HEK293 (cell line): Measurements from ENCODE around the gene RASGRP3.

Source experiments
- CTCF ChIA-PET: fragments of 350-600 bp; formaldehyde crosslinking; extraction: SDS; loops from one replicate; lab custom pipeline; 2021; ENCODE audit warnings: antibody characterized with exemption; lab: Yijun Ruan, JAX
- POLR2A ChIA-PET: fragments of 300-600 bp; formaldehyde crosslinking; extraction: SDS; loops from one replicate; lab custom pipeline; 2020; ENCODE audit warnings: antibody characterized with exemption, inconsistent platforms; lab: Yijun Ruan, JAX
- H3K27ac ChIP-seq: fragments of 200-500 bp; sonication (Bioruptor generic); 2 replicates; pipeline ENCODE4 v1.5.1; 2014; ENCODE audit warnings: low read depth, low read length, control low read depth, inconsistent platforms; ENCODE audit errors: extremely low read depth
- H3K36me3 ChIP-seq, 2 experiments: fragments of 200-500 bp in 1 of 2; sonication (Bioruptor generic) in 1 of 2; 1 replicate in 1 of 2; 2 replicates in 1 of 2; pipeline ENCODE4 v1.5.1; 2014 to 2017; ENCODE audit warnings: inconsistent platforms in 2 of 2, low read length in 2 of 2; ENCODE audit not compliant: control insufficient read depth in 2 of 2, insufficient read depth in 1 of 2
- H3K4me1 ChIP-seq: fragments of 200-500 bp; sonication (Bioruptor generic); 2 replicates; pipeline ENCODE4 v1.5.1; 2014; ENCODE audit warnings: mild to moderate bottlenecking, low read length, inconsistent platforms; ENCODE audit not compliant: control insufficient read depth, insufficient read depth
- H3K4me3 ChIP-seq: 2 replicates; pipeline ENCODE4 v1.5.1; 2011; ENCODE audit warnings: low read depth, mild to moderate bottlenecking, control low read depth, low read length, moderate library complexity
- H3K9me3 ChIP-seq: fragments of 200-500 bp; sonication (Bioruptor generic); 2 replicates; pipeline ENCODE4 v1.5.1; 2014; ENCODE audit warnings: low read depth, low read length, inconsistent platforms; ENCODE audit not compliant: control insufficient read depth, insufficient read depth
- BCL11A ChIP-seq: fragments of 450-650 bp; formaldehyde crosslinking; IDR thresholded peaks from 2 replicates; pipeline ENCODE4 v1.5.1; 2016; ENCODE audit warnings: low read depth, missing biosample characterization, missing genetic modification characterization
- BCL11B ChIP-seq: fragments of 450-650 bp; formaldehyde crosslinking; IDR thresholded peaks from 2 replicates; pipeline ENCODE4 v1.5.1; 2016; ENCODE audit warnings: low read depth, missing biosample characterization, missing genetic modification characterization
- EGR2 ChIP-seq: fragments of 450-650 bp; formaldehyde crosslinking; IDR thresholded peaks from 2 replicates; pipeline ENCODE4 v1.5.1; 2016; ENCODE audit warnings: low read depth, missing biosample characterization, missing genetic modification characterization
- GLI2 ChIP-seq: fragments of 450-650 bp; formaldehyde crosslinking; IDR thresholded peaks from 2 replicates; pipeline ENCODE4; 2017; ENCODE audit warnings: missing biosample characterization, missing genetic modification characterization, low read depth, borderline replicate concordance
- HOXA7 ChIP-seq: sonication (generic); formaldehyde crosslinking; IDR thresholded peaks from 2 replicates; pipeline ENCODE4 v1.8.1; 2022; ENCODE audit warnings: missing genetic modification reagents, borderline replicate concordance
- HOXD13 ChIP-seq: sonication (generic); formaldehyde crosslinking; IDR thresholded peaks from 2 replicates; pipeline ENCODE4 v1.8.0; 2022; ENCODE audit warnings: missing genetic modification reagents, borderline replicate concordance
- KLF17 ChIP-seq: fragments of 450-650 bp; formaldehyde crosslinking; IDR thresholded peaks from 2 replicates; pipeline ENCODE4 v1.5.1; 2016; ENCODE audit warnings: missing biosample characterization, missing genetic modification characterization
- REPIN1 ChIP-seq: fragments of 450-650 bp; formaldehyde crosslinking; IDR thresholded peaks from 2 replicates; pipeline ENCODE4 v1.5.1; 2017; ENCODE audit warnings: missing biosample characterization, missing genetic modification characterization, low read depth
- YY1 ChIP-seq: fragments of 450-650 bp; formaldehyde crosslinking; IDR thresholded peaks from 2 replicates; pipeline ENCODE4 v1.5.1; 2018; ENCODE audit warnings: missing biosample characterization, missing genetic modification characterization
- ZNF133 ChIP-seq: fragments of 450-650 bp; formaldehyde crosslinking; IDR thresholded peaks from 2 replicates; pipeline ENCODE4 v1.5.1; 2016; ENCODE audit warnings: missing biosample characterization, missing genetic modification characterization
- ZNF155 ChIP-seq: fragments of 450-650 bp; formaldehyde crosslinking; IDR thresholded peaks from 2 replicates; pipeline ENCODE4 v1.5.1; 2016; ENCODE audit warnings: missing biosample characterization, missing genetic modification characterization
- ZNF16 ChIP-seq: fragments of 450-650 bp; formaldehyde crosslinking; IDR thresholded peaks from 2 replicates; pipeline ENCODE4 v1.5.1; 2016; ENCODE audit warnings: low read depth, missing biosample characterization, missing genetic modification characterization
- ZNF19 ChIP-seq: fragments of 450-650 bp; formaldehyde crosslinking; IDR thresholded peaks from 2 replicates; pipeline ENCODE4; 2016; ENCODE audit warnings: missing biosample characterization, missing genetic modification characterization, low read depth
- ZNF221 ChIP-seq: fragments of 450-650 bp; formaldehyde crosslinking; IDR thresholded peaks from 2 replicates; pipeline ENCODE4 v1.5.1; 2017; ENCODE audit warnings: missing biosample characterization, missing genetic modification characterization, borderline replicate concordance
- ZNF223 ChIP-seq: fragments of 450-650 bp; formaldehyde crosslinking; IDR thresholded peaks from 2 replicates; pipeline ENCODE4 v1.5.1; 2016; ENCODE audit warnings: missing biosample characterization, missing genetic modification characterization
- ZNF302 ChIP-seq: fragments of 450-650 bp; formaldehyde crosslinking; IDR thresholded peaks from 2 replicates; pipeline ENCODE4 v1.5.1; 2016; ENCODE audit warnings: missing biosample characterization, missing genetic modification characterization, low read depth
- ZNF341 ChIP-seq: fragments of 450-650 bp; formaldehyde crosslinking; IDR thresholded peaks from 2 replicates; pipeline ENCODE4; 2016; ENCODE audit warnings: low read depth, missing biosample characterization, missing genetic modification characterization
- ZNF354C ChIP-seq: fragments of 450-650 bp; formaldehyde crosslinking; IDR thresholded peaks from 2 replicates; pipeline ENCODE4 v1.5.1; 2016; ENCODE audit warnings: missing biosample characterization, missing genetic modification characterization, low read depth, borderline replicate concordance
- ZNF37A ChIP-seq: fragments of 450-650 bp; IDR thresholded peaks from 2 replicates; pipeline ENCODE4 v1.5.1; 2018; ENCODE audit warnings: missing biosample characterization, missing genetic modification characterization
- ZNF404 ChIP-seq: fragments of 450-650 bp; formaldehyde crosslinking; IDR thresholded peaks from 2 replicates; pipeline ENCODE4 v1.5.1; 2017; ENCODE audit warnings: missing biosample characterization, missing genetic modification characterization
- ZNF473 ChIP-seq: fragments of 450-650 bp; formaldehyde crosslinking; IDR thresholded peaks from 2 replicates; pipeline ENCODE4 v1.5.1; 2017; ENCODE audit warnings: missing biosample characterization, missing genetic modification characterization
- ZNF529 ChIP-seq: fragments of 450-650 bp; formaldehyde crosslinking; IDR thresholded peaks from 2 replicates; pipeline ENCODE4 v1.5.1; 2017; ENCODE audit warnings: missing genetic modification characterization, missing biosample characterization; ENCODE audit not compliant: insufficient replicate concordance
- ZNF530 ChIP-seq: fragments of 450-650 bp; formaldehyde crosslinking; IDR thresholded peaks from 2 replicates; pipeline ENCODE4 v1.5.1; 2016; ENCODE audit warnings: low read depth, missing biosample characterization, missing genetic modification characterization
- ZNF560 ChIP-seq: fragments of 450-650 bp; formaldehyde crosslinking; IDR thresholded peaks from 2 replicates; pipeline ENCODE4 v1.5.1; 2017; ENCODE audit warnings: missing biosample characterization, missing genetic modification characterization, borderline replicate concordance
- ZNF571 ChIP-seq: fragments of 450-650 bp; formaldehyde crosslinking; IDR thresholded peaks from 2 replicates; pipeline ENCODE4 v1.5.0; 2017; ENCODE audit warnings: missing biosample characterization, missing genetic modification characterization
- ZNF624 ChIP-seq: fragments of 450-650 bp; formaldehyde crosslinking; IDR thresholded peaks from 2 replicates; pipeline ENCODE4 v1.5.1; 2017; ENCODE audit warnings: missing biosample characterization, missing genetic modification characterization
- ZNF626 ChIP-seq: fragments of 450-650 bp; sonication (Bioruptor Pico); formaldehyde crosslinking; IDR thresholded peaks from 2 replicates; pipeline ENCODE4 v1.5.1; 2018; ENCODE audit warnings: missing biosample characterization, missing genetic modification characterization, inconsistent platforms
- ZNF704 ChIP-seq: fragments of 450-650 bp; formaldehyde crosslinking; IDR thresholded peaks from 2 replicates; pipeline ENCODE4 v1.5.1; 2016; ENCODE audit warnings: missing biosample characterization, missing genetic modification characterization
- ZNF707 ChIP-seq: fragments of 450-650 bp; formaldehyde crosslinking; IDR thresholded peaks from 2 replicates; pipeline ENCODE4 v1.5.1; 2016; ENCODE audit warnings: missing biosample characterization, missing genetic modification characterization
- ZNF777 ChIP-seq: fragments of 450-650 bp; formaldehyde crosslinking; IDR thresholded peaks from 2 replicates; pipeline ENCODE4 v1.5.1; 2017; ENCODE audit warnings: missing biosample characterization, missing genetic modification characterization, borderline replicate concordance
- ZSCAN16 ChIP-seq: fragments of 450-650 bp; formaldehyde crosslinking; IDR thresholded peaks from 2 replicates; pipeline ENCODE4 v1.5.1; 2016; ENCODE audit warnings: missing biosample characterization, missing genetic modification characterization

The RASGRP3 gene

DNA sequence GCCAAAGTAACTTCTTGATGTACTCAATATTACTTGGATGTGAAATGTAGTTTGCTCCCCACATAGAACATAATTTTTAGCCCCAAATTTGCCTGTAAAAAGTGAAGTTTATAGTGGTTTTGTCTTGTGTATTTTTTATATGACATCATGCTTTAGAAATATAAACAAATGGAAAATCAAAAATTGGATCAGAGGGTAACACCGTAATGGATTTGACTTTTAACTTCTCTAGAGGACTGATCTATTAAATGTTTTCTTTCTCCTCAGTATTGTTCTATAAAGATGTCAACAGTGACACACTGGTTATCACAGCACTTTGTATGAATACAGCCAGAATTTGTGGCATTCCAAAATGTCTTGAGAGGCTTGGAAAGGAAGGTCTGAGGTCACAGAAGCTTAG, 45.6 kb upstream of the RASGRP3 start (continued):
- TF ChIP-seq ZNF223 (no peak), ZNF777 (tag by site-specific recombination) (no peak)

GRCh38 chr2:33432871-33433270, 43.6 kb upstream of the RASGRP3 start:
- ChIA-PET CTCF (interaction anchor here (1.0 to 2.2 kb wide), 3 partner anchors 9 to 51 kb away, joined by 3 to 9 read pairs (median 3); no protein-coding TSS in a partner anchor), POLR2A (no interaction called here)
- Histone ChIP-seq H3K4me3 (no peak overlapping the region), H3K27ac (no peak overlapping the region), H3K9me3 (no peaks in the 10 kb centered on the region), H3K4me1 (no peaks in the 10 kb centered on the region), H3K36me3 (no peaks in the 10 kb centered on the region)
- no peak for TF ChIP-seq ZNF19
- TF ChIP-seq ZNF626, result no peak

DNA sequence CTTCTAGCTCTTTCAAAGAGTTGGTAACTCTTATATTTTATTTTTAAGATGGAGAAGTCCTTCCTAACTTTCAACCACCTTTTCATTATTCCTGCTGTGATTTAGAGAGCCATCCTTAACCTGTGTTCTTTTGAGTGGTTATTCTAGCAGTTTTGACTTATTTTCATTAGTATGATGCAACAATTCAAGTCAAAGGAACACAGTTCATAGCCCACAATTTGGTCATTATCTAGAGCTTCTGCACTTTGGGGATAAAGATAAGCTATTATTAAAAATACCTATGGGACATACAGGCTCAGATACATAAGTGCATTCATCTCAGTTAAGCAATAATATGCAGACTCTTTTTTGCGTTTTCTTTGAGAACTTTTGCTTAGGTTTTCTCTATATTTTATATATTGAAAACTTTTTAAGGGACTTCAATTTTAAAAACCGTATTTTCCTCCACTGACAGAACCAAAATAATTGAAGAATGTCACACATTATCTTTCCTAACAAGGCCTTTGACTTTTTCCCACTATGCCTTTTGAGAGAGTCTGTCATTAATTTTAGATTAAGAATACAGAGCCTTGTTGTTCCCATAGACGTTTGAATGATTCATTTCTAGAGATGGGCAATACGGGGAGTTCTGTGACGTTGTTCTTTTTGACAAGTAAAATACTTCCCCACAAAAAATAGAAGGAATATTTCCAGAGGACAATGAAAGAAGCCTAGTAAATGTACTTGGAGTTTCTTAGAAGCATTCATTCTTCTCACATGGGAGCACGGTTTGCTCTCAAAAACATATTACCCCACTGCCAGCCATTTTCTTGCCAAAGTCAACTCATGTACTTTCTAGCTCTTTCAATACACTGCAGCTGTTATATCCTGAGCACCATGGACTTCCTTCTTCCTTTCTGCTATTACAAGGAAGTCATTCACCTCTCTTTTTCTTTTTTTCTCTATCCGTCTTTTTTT, 42.9 kb upstream of the RASGRP3 start:
- ChIA-PET POLR2A (no interaction called here), CTCF (interaction anchor here (0.6 to 2.2 kb wide), 4 partner anchors 8 to 139 kb away, joined by 3 to 9 read pairs (median 4); no protein-coding TSS in a partner anchor)
- Histone ChIP-seq H3K27ac (no peak overlapping the region), H3K9me3 (no peaks in the 10 kb centered on the region), H3K4me1 (no peaks in the 10 kb centered on the region), H3K36me3 (no peaks in the 10 kb centered on the region)
- TF ChIP-seq HOXA7 (CRISPR knock-in tag) (no peak), KLF17 (tag by site-specific recombination) (no peak), ZNF560 (tag by site-specific recombination) (no peak), GLI2 (no peak), ZNF707 (no peak), ZNF155 (tag by site-specific recombination) (no peak), ZNF404 (no peak), BCL11B (tag by site-specific recombination) (no peak), ZNF624 (no peak), REPIN1 (tag by site-specific recombination) (no peak), ZNF473 (tag by site-specific recombination) (no peak), ZNF571 (tag by site-specific recombination) (no peak), ZNF221 (tag by site-specific recombination) (no peak), ZNF354C (tag by site-specific recombination) (no peak)
- TF ChIP-seq, all 188 proteins: peak for 0
- H3K4me3 ChIP-seq, result no peak overlapping the region

DNA sequence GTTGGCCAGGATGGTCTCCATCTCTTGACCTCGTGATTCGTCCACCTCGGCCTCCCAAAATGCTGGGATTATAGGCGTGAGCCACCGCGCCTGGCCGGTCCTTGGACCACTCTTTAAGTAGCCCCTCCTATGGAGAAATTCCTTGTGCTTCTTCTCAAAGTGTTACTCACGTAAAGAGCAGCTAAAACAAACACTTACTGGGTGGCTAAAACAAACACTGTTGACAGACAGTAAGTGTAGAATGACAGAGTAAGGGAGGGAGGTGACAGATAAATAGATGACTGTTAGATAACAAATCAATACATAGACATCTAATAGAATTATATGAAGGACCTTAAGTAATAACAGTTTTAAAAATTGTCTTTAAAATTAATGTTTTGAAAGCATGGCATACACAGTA, 40.9 kb upstream of the RASGRP3 start:
- no peak overlapping the region for H3K27ac ChIP-seq
- no peaks in the 10 kb centered on the region for H3K9me3 ChIP-seq
- ChIA-PET POLR2A (no interaction called here), CTCF (no interaction called here)
- H3K4me3 ChIP-seq, result no peak overlapping the region
- no peaks in the 10 kb centered on the region for H3K4me1 ChIP-seq
- H3K36me3 ChIP-seq, result no peaks in the 10 kb centered on the region
- TF ChIP-seq ZNF16 (tag by site-specific recombination) (no peak), ZNF624 (no peak), HOXD13 (no peak), ZNF529 (tag by site-specific recombination) (no peak), YY1 (tag by site-specific recombination) (no peak), ZNF133 (tag by site-specific recombination) (no peak), ZNF777 (tag by site-specific recombination) (no peak), ZSCAN16 (tag by site-specific recombination) (no peak), ZNF302 (tag by site-specific recombination) (no peak), EGR2 (tag by site-specific recombination) (no peak), ZNF341 (no peak), ZNF37A (tag by site-specific recombination) (no peak), BCL11A (tag by site-specific recombination) (no peak), ZNF530 (tag by site-specific recombination) (no peak), ZNF704 (tag by site-specific recombination) (no peak)
